Lung (tissue), 10 donors: ENCODE results near the gene PCDHB6. TPM values are rescaled to one million over a fixed set of nuclear protein-coding genes. Genes with fewer than 3 reads are reported as not detected.
"Not testable (repeated sequence)": the region's sequence is repeated elsewhere in the genome, so short reads cannot be mapped to it uniquely, and the experiment has no call there.

ENCODE experiments used
- ATAC-seq: fragments of 200-7000 bp; cut with Tn5 transposase; one replicate; pipeline ENCODE4 v1.9.1; 2020; ENCODE audit warnings: moderate number of reproducible peaks; ENCODE audit not compliant: insufficient read depth, low FRiP score
- DNase-seq, 3 donors: peaks; one replicate each; pipeline ENCODE4 v3.0.0-alpha.2; 2013 to 2017
- H3K27ac ChIP-seq, 2 donors: one replicate each; pipeline ENCODE4 v1.5.1; 2013; ENCODE audit warnings: mild to moderate bottlenecking in 2 of 2, moderate library complexity in 2 of 2, control low read depth in 1 of 2, inconsistent platforms in 1 of 2, low read depth in 1 of 2, low read length in 1 of 2
- H3K27me3 ChIP-seq, 3 donors: one replicate each; pipeline ENCODE4 v1.5.1; 2013; ENCODE audit warnings: low read length in 2 of 3; ENCODE audit not compliant: control insufficient read depth in 3 of 3, insufficient read depth in 3 of 3
- H3K36me3 ChIP-seq, 4 donors: one replicate each; pipeline ENCODE4 v1.5.1; 2013; ENCODE audit warnings: low read length in 4 of 4, mild to moderate bottlenecking in 1 of 4, moderate library complexity in 1 of 4; ENCODE audit not compliant: control insufficient read depth in 4 of 4, insufficient read depth in 4 of 4
- H3K4me1 ChIP-seq, 5 donors: one replicate each; pipeline ENCODE4 v1.5.1; 2013; ENCODE audit warnings: low read length in 5 of 5, mild to moderate bottlenecking in 2 of 5, moderate library complexity in 1 of 5; ENCODE audit not compliant: control insufficient read depth in 5 of 5, insufficient read depth in 5 of 5
- H3K4me3 ChIP-seq: one replicate; pipeline ENCODE4 v1.5.1; 2013; ENCODE audit warnings: mild to moderate bottlenecking, control low read depth, moderate library complexity
- H3K9ac ChIP-seq, 2 donors: one replicate each; pipeline ENCODE4 v1.5.1; 2013; ENCODE audit warnings: low read length in 2 of 2, control low read depth in 1 of 2; ENCODE audit not compliant: insufficient read depth in 1 of 2
- H3K9me3 ChIP-seq, 4 donors: one replicate each; pipeline ENCODE4 v1.5.1; 2013; ENCODE audit warnings: low read length in 3 of 4, mild to moderate bottlenecking in 1 of 4, moderate library complexity in 1 of 4; ENCODE audit not compliant: control insufficient read depth in 4 of 4, insufficient read depth in 3 of 4
- WGBS, 2 donors: extraction: QIAGEN DNeasy Blood & Tissue Kit; methylation state at CpG; one replicate each; pipeline ENCODE4 v1.1.7; 2013; 5-methylcytosine and 5-hydroxymethylcytosine counted together
- polyA plus RNA-seq, 2 donors: library from polyadenylated mRNA; stranded (reverse); fragments of 200-250 nt; gene quantifications; one replicate each; pipeline ENCODE4 v1.2.1, GENCODE V29; 2013
- total RNA-seq, 2 donors: library from RNA; depleted of rRNA in 1 of 2; stranded (reverse); fragments of >200 nt in 1 of 2; gene quantifications; one replicate each; pipeline ENCODE4 v1.2.1, GENCODE V29; 2014 to 2021
- donor health status: Bipolar disorder and iron deficiency.
- donor health status: healthy.
- donor health status: DM: yes; HTN: yes; CAD: no.

PCDHB6 gene
- total and polyA plus RNA-seq, 4 donors: 0.16 to 1.7 (median 0.66) TPM

DNA sequence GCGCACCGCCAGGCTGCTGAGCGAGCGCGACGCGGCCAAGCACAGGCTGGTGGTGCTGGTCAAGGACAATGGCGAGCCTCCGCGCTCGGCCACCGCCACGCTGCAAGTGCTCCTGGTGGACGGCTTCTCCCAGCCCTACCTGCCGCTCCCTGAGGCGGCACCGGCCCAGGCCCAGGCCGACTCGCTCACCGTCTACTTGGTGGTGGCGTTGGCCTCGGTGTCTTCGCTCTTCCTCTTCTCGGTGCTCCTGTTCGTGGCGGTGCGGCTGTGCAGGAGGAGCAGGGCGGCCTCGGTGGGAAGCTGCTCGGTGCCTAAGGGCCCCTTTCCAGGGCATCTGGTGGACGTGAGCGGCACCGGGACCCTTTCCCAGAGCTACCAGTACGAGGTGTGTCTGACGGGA, 51.8 kb downstream of the PCDHB6 start:
- not testable (repeated sequence) for H3K4me3 ChIP-seq, H3K4me1 ChIP-seq, H3K27me3 ChIP-seq, H3K9ac ChIP-seq, DNase-seq, ATAC-seq, H3K36me3 ChIP-seq, H3K27ac ChIP-seq
- peaks cover under 1 to 32% (median 16%) of the 10 kb centered on the region in 4 donors for H3K9me3 ChIP-seq
- WGBS, 2 donors: 33 to 37% methylated on average over 20 to 33 of the region's 35 CpGs

Other genes with a start within 250 kb of the PCDHB6 start
Only the 30 nearest of the 32 such genes appear.
- 10 to 100 TPM in 1 of 2 donors, under 1 TPM in 1; 0.88 to 10.0 TPM for gene PCDHAC1, start 223.8 kb upstream of the PCDHB6 start, total RNA-seq
- 1 to 10 TPM in 1 of 2 donors, under 1 TPM in 1; 0.41 to 1.0 TPM for gene PCDHAC1, start 223.8 kb upstream of the PCDHB6 start, polyA plus RNA-seq
- gene PCDHAC2, start 183.6 kb upstream of the PCDHB6 start, total RNA-seq: 10 to 100 TPM in 1 of 2 donors, 1 to 10 TPM in 1; 5.2 to 13.8 TPM
- 1 to 10 TPM; 1.3 to 1.6 TPM for gene PCDHAC2, start 183.6 kb upstream of the PCDHB6 start, polyA plus RNA-seq
- under 1 TPM; 0.11 to 0.28 TPM for gene PCDHB1, start 98.7 kb upstream of the PCDHB6 start, total RNA-seq
- under 1 TPM; 0.01 to 0.04 TPM for gene PCDHB1, start 98.7 kb upstream of the PCDHB6 start, polyA plus RNA-seq
- 1 to 10 TPM; 4.4 to 6.8 TPM for gene PCDHB2, start 55.4 kb upstream of the PCDHB6 start, total RNA-seq
- gene PCDHB2, start 55.4 kb upstream of the PCDHB6 start, polyA plus RNA-seq: 1 to 10 TPM in 1 of 2 donors, under 1 TPM in 1; 0.61 to 1.1 TPM
- 1 to 10 TPM; 3.0 to 7.8 TPM for gene PCDHB3, start 49.6 kb upstream of the PCDHB6 start, total RNA-seq
- gene PCDHB3, start 49.6 kb upstream of the PCDHB6 start, polyA plus RNA-seq: under 1 TPM; 0.33 to 0.84 TPM
- 1 to 10 TPM; 3.3 to 3.4 TPM for gene PCDHB4, start 28.2 kb upstream of the PCDHB6 start, total RNA-seq
- 1 to 10 TPM in 1 of 2 donors, under 1 TPM in 1; 0.73 to 1.4 TPM for gene PCDHB4, start 28.2 kb upstream of the PCDHB6 start, polyA plus RNA-seq
- 1 to 10 TPM; 4.8 to 8.1 TPM for gene PCDHB5, start 14.9 kb upstream of the PCDHB6 start, total RNA-seq
- 1 to 10 TPM in 1 of 2 donors, under 1 TPM in 1; 0.65 to 1.8 TPM for gene PCDHB5, start 14.9 kb upstream of the PCDHB6 start, polyA plus RNA-seq
- 1 to 10 TPM; 2.8 to 4.7 TPM for gene PCDHB7, start 22.6 kb downstream of the PCDHB6 start, total RNA-seq
- under 1 TPM; 0.31 to 0.87 TPM for gene PCDHB7, start 22.6 kb downstream of the PCDHB6 start, polyA plus RNA-seq
- gene PCDHB8, start 27.7 kb downstream of the PCDHB6 start, total RNA-seq: 1 to 10 TPM; 2.1 to 3.5 TPM
- gene PCDHB8, start 27.7 kb downstream of the PCDHB6 start, polyA plus RNA-seq: under 1 TPM; 0.04 to 0.52 TPM
- gene PCDHB16, start 32.3 kb downstream of the PCDHB6 start, total RNA-seq: 1 to 10 TPM; 3.6 to 9.2 TPM
- 1 to 10 TPM in 1 of 2 donors, under 1 TPM in 1; 0.87 to 1.0 TPM for gene PCDHB16, start 32.3 kb downstream of the PCDHB6 start, polyA plus RNA-seq
- 1 to 10 TPM; 1.8 to 3.1 TPM for gene PCDHB9, start 37.1 kb downstream of the PCDHB6 start, total RNA-seq
- gene PCDHB9, start 37.1 kb downstream of the PCDHB6 start, polyA plus RNA-seq: under 1 TPM; 0.37 to 0.38 TPM
- gene PCDHB10, start 42.3 kb downstream of the PCDHB6 start, total RNA-seq: 1 to 10 TPM; 1.9 to 6.3 TPM
- gene PCDHB10, start 42.3 kb downstream of the PCDHB6 start, polyA plus RNA-seq: under 1 TPM; 0.53 to 0.63 TPM
- 1 to 10 TPM; 2.2 to 9.6 TPM for gene PCDHB11, start 49.6 kb downstream of the PCDHB6 start, total RNA-seq
- under 1 TPM; 0.44 to 0.53 TPM for gene PCDHB11, start 49.6 kb downstream of the PCDHB6 start, polyA plus RNA-seq
- gene PCDHB12, start 58.7 kb downstream of the PCDHB6 start, total RNA-seq: 10 to 100 TPM in 1 of 2 donors, 1 to 10 TPM in 1; 2.8 to 10.1 TPM
- gene PCDHB12, start 58.7 kb downstream of the PCDHB6 start, polyA plus RNA-seq: under 1 TPM; 0.47 to 0.71 TPM
- 1 to 10 TPM; 3.3 to 7.7 TPM for gene PCDHB13, start 63.9 kb downstream of the PCDHB6 start, total RNA-seq
- under 1 TPM; 0.58 to 0.59 TPM for gene PCDHB13, start 63.9 kb downstream of the PCDHB6 start, polyA plus RNA-seq
- 10 to 100 TPM in 1 of 2 donors, 1 to 10 TPM in 1; 2.8 to 10.6 TPM for gene PCDHB14, start 73.3 kb downstream of the PCDHB6 start, total RNA-seq
- 1 to 10 TPM in 1 of 2 donors, under 1 TPM in 1; 0.67 to 1.2 TPM for gene PCDHB14, start 73.3 kb downstream of the PCDHB6 start, polyA plus RNA-seq
- gene PCDHB15, start 95.3 kb downstream of the PCDHB6 start, total RNA-seq: 1 to 10 TPM; 3.2 to 8.0 TPM
- 1 to 10 TPM; 1.4 to 1.8 TPM for gene PCDHB15, start 95.3 kb downstream of the PCDHB6 start, polyA plus RNA-seq
- under 1 TPM; 0.17 to 0.83 TPM for gene SLC25A2, start 154.0 kb downstream of the PCDHB6 start, total RNA-seq
- under 1 TPM; 0.05 to 0.22 TPM for gene SLC25A2, start 154.0 kb downstream of the PCDHB6 start, polyA plus RNA-seq
- 10 to 100 TPM; 51.4 to 97.1 TPM for gene TAF7, start 170.7 kb downstream of the PCDHB6 start, total RNA-seq
- gene TAF7, start 170.7 kb downstream of the PCDHB6 start, polyA plus RNA-seq: 10 to 100 TPM; 29.9 to 76.2 TPM
- gene PCDHGA1, start 180.5 kb downstream of the PCDHB6 start, total RNA-seq: under 1 TPM; 0.57 to 0.71 TPM
- under 1 TPM; 0.15 to 0.16 TPM for gene PCDHGA1, start 180.5 kb downstream of the PCDHB6 start, polyA plus RNA-seq
- 1 to 10 TPM; 5.5 to 7.7 TPM for gene PCDHGA2, start 188.7 kb downstream of the PCDHB6 start, total RNA-seq
- 1 to 10 TPM in 1 of 2 donors, under 1 TPM in 1; 0.39 to 1.1 TPM for gene PCDHGA2, start 188.7 kb downstream of the PCDHB6 start, polyA plus RNA-seq
- gene PCDHGA3, start 193.8 kb downstream of the PCDHB6 start, total RNA-seq: 1 to 10 TPM; 2.1 to 5.1 TPM
- gene PCDHGA3, start 193.8 kb downstream of the PCDHB6 start, polyA plus RNA-seq: under 1 TPM; 0.26 to 0.45 TPM
- gene PCDHGB1, start 200.0 kb downstream of the PCDHB6 start, total RNA-seq: 1 to 10 TPM; 2.4 to 8.4 TPM
- under 1 TPM; 0.17 to 0.20 TPM for gene PCDHGB1, start 200.0 kb downstream of the PCDHB6 start, polyA plus RNA-seq
- 1 to 10 TPM; 4.6 to 7.0 TPM for gene PCDHGA4, start 205.0 kb downstream of the PCDHB6 start, total RNA-seq
- under 1 TPM; 0.35 to 0.48 TPM for gene PCDHGA4, start 205.0 kb downstream of the PCDHB6 start, polyA plus RNA-seq
- 10 to 100 TPM in 1 of 2 donors, 1 to 10 TPM in 1; 4.6 to 10.1 TPM for gene PCDHGB2, start 209.9 kb downstream of the PCDHB6 start, total RNA-seq
- gene PCDHGB2, start 209.9 kb downstream of the PCDHB6 start, polyA plus RNA-seq: under 1 TPM; 0.28 to 0.48 TPM
- 1 to 10 TPM; 2.9 to 9.3 TPM for gene PCDHGA5, start 214.1 kb downstream of the PCDHB6 start, total RNA-seq
- gene PCDHGA5, start 214.1 kb downstream of the PCDHB6 start, polyA plus RNA-seq: under 1 TPM; 0.31 to 0.32 TPM
- gene PCDHGB3, start 220.2 kb downstream of the PCDHB6 start, total RNA-seq: 1 to 10 TPM; 3.2 to 7.9 TPM
- under 1 TPM; 0.18 to 0.24 TPM for gene PCDHGB3, start 220.2 kb downstream of the PCDHB6 start, polyA plus RNA-seq
- 1 to 10 TPM; 4.9 to 8.5 TPM for gene PCDHGA6, start 223.8 kb downstream of the PCDHB6 start, total RNA-seq
- under 1 TPM; 0.59 to 0.96 TPM for gene PCDHGA6, start 223.8 kb downstream of the PCDHB6 start, polyA plus RNA-seq
- gene PCDHGA7, start 232.7 kb downstream of the PCDHB6 start, total RNA-seq: 1 to 10 TPM; 2.9 to 6.3 TPM
- gene PCDHGA7, start 232.7 kb downstream of the PCDHB6 start, polyA plus RNA-seq: under 1 TPM; 0.23 to 0.30 TPM
- 10 to 100 TPM in 1 of 2 donors, 1 to 10 TPM in 1; 6.9 to 12.1 TPM for gene PCDHGB4, start 237.6 kb downstream of the PCDHB6 start, total RNA-seq
- 1 to 10 TPM in 1 of 2 donors, under 1 TPM in 1; 0.31 to 1.0 TPM for gene PCDHGB4, start 237.6 kb downstream of the PCDHB6 start, polyA plus RNA-seq